Mesendoderm (in vitro differentiated cells): Measurements from ENCODE around the gene DEK.

Experiments
- DNase-seq: peaks from one replicate; pipeline ENCODE4 v3.0.0; 2013
- H2AK5ac ChIP-seq: 2 replicates; pipeline ENCODE4 v1.6.1; 2013; ENCODE audit warnings: low read length, inconsistent platforms
- H2BK120ac ChIP-seq: 2 replicates; pipeline ENCODE4 v1.6.1; 2013; ENCODE audit warnings: low read depth, mild to moderate bottlenecking, low read length, moderate library complexity, mixed read lengths
- H2BK15ac ChIP-seq: replicated peaks from 2 replicates; pipeline ENCODE4 v1.6.1; 2013; ENCODE audit warnings: low read depth, mild to moderate bottlenecking, moderate library complexity
- H2BK5ac ChIP-seq: 2 replicates; pipeline ENCODE4 v1.6.1; 2013; ENCODE audit warnings: low read length, inconsistent platforms
- H3K18ac ChIP-seq: 2 replicates; pipeline ENCODE4 v1.6.1; 2013; ENCODE audit warnings: mild to moderate bottlenecking, low read length, mixed read lengths
- H3K23ac ChIP-seq: one replicate; pipeline ENCODE4 v1.6.1; 2013; ENCODE audit warnings: low read length
- H3K27ac ChIP-seq: 2 replicates; pipeline ENCODE4 v1.5.1; 2013; ENCODE audit warnings: low read depth, mild to moderate bottlenecking, inconsistent platforms, low read length, moderate library complexity
- H3K27me3 ChIP-seq: 2 replicates; pipeline ENCODE4 v1.6.1; 2013; ENCODE audit warnings: low read length, control low read depth, mild to moderate bottlenecking, inconsistent platforms; ENCODE audit not compliant: insufficient read depth, poor library complexity
- H3K36me3 ChIP-seq: 2 replicates; pipeline ENCODE4 v1.6.1; 2013; ENCODE audit warnings: low read length, inconsistent platforms; ENCODE audit not compliant: control insufficient read depth, insufficient read depth
- H3K4ac ChIP-seq: one replicate; pipeline ENCODE4 v1.6.1; 2013; ENCODE audit warnings: low read depth, mild to moderate bottlenecking, low read length, moderate library complexity
- H3K4me1 ChIP-seq: 2 replicates; pipeline ENCODE4 v1.6.1; 2013; ENCODE audit warnings: low read depth, low read length, inconsistent platforms; ENCODE audit not compliant: control insufficient read depth
- H3K4me2 ChIP-seq: 2 replicates; pipeline ENCODE4 v1.6.1; 2013; ENCODE audit warnings: low read length
- H3K4me3 ChIP-seq: 2 replicates; pipeline ENCODE4 v1.5.1; 2013; ENCODE audit warnings: mild to moderate bottlenecking, low read length
- H3K56ac ChIP-seq: one replicate; pipeline ENCODE4 v1.6.1; 2013; ENCODE audit warnings: low read length
- H3K79me1 ChIP-seq: 2 replicates; pipeline ENCODE4 v1.6.1; 2013; ENCODE audit warnings: low read length, inconsistent platforms
- H3K79me2 ChIP-seq: 2 replicates; pipeline ENCODE4 v1.6.1; 2013; ENCODE audit warnings: mild to moderate bottlenecking, low read length; ENCODE audit not compliant: control insufficient read depth, insufficient read depth
- H3K9ac ChIP-seq: 2 replicates; pipeline ENCODE4 v1.6.1; 2013; ENCODE audit warnings: low read length, inconsistent platforms
- H4K5ac ChIP-seq: one replicate; pipeline ENCODE4 v1.6.1; 2013; ENCODE audit warnings: low read length
- H4K8ac ChIP-seq: one replicate; pipeline ENCODE4 v1.6.1; 2013; ENCODE audit warnings: low read depth, mild to moderate bottlenecking, control low read depth, low read length, moderate library complexity
- WGBS: extraction: QIAGEN DNeasy Blood & Tissue Kit; methylation state at CpG from one replicate; pipeline ENCODE4 v1.1.7; 2013; ENCODE audit warnings: low lambda C conversion rate, missing lambda C conversion rate; ENCODE audit not compliant: insufficient coverage; ENCODE audit errors: extremely low coverage; 5-methylcytosine and 5-hydroxymethylcytosine counted together

The DEK gene

DNA sequence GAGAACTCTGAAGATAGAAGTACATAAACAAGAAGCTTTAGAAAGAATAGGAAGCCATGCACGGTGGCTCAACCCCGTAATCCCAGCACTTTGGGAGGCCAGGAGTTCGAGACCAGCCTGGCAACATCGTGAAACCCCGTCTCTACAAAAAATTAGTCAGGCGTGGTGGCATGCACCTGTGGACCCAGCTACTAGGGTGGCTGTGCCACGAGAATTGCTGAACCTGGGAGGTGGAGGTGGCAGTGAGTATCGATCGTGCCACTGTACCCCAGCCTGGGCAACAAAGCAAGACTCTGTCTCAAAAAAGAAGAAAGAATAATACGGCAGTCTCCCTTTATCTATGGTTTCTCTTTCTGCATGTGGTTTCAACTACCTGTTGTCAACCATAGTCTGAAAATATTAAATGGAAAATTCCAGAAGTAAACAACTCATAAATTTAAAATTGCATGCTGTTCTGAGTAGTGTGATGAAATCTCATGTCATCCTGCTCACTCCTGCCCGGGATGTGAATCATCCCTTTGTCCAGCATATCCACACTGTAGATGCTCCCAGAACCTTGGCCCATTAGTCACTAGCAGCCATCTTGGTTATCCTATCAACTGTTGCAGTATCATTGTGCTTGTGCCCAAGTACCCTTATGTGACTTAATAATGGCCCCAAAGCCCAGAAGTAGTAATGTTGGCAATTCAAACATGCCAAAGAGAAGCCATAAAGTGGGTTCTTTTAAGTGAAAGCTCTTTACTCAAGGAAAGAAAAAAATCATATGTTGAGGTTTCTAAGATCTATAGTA lies 22.1 kb downstream of the DEK start:
- no peaks in the 10 kb centered on the region for H3K27me3 ChIP-seq
- H4K5ac ChIP-seq, result no peak overlapping the region
- H3K79me1 ChIP-seq, result peaks cover 11% of the 10 kb centered on the region
- H3K36me3 ChIP-seq, result peaks cover 4% of the 10 kb centered on the region
- H3K9ac ChIP-seq, result no peak overlapping the region
- WGBS, result no CpG with 5 or more reads among the region's 11 CpGs
- H2BK120ac ChIP-seq, result no peak overlapping the region
- peak; percentile 23 for DNase-seq
- H3K27ac ChIP-seq, result no peak overlapping the region
- no peak overlapping the region for H3K4me2 ChIP-seq
- H4K8ac ChIP-seq, result no peak overlapping the region
- H3K4me1 ChIP-seq, result no peaks in the 10 kb centered on the region
- no peak overlapping the region for H2AK5ac ChIP-seq
- H3K79me2 ChIP-seq, result peaks cover 29% of the 10 kb centered on the region
- H3K18ac ChIP-seq, result no peak overlapping the region
- H3K56ac ChIP-seq, result no peak overlapping the region
- H3K4me3 ChIP-seq, result no peak overlapping the region
- no peak overlapping the region for H3K23ac ChIP-seq
- no peak overlapping the region for H2BK15ac ChIP-seq
- H3K4ac ChIP-seq, result no peak overlapping the region
- no peak overlapping the region for H2BK5ac ChIP-seq

DNA sequence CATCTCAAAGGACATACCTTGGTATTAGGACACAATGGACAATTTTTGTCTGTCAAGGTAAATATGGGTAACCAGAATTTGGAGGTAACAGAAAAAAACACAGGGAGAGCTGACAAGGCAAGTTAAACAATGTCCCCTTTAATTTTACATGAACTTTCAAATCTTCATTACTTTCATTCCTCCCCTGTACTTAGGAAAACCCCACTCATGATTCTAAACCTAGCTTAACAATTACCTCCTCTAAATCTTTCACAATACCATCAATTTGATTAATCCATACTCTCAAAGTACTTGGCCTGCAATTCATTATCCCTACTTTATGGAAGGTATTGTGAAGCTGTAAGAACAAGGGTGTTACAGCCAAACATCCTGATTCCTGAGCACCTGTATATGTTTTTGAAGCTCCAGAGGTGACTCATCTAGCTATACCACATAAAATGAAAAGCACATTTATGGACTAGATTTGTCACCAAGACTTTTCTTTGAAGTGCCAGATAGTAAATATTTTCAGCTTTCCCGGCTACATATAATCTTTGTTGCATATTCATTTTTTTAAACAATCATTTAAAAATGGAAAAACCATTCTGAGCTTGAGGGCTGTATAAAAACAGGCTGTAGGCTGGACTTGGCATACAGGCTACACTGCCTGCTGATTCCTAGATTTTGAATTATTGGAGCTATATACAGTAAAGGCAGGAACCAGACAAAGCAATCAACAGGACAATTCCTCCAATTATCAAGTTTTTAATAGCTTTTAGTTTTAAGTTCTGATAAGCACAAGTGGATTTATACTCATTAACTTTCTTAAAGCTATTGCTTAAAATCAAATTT lies 22.9 kb downstream of the DEK start:
- no peak overlapping the region for H2BK120ac ChIP-seq
- no peak overlapping the region for H4K5ac ChIP-seq
- H3K36me3 ChIP-seq, result peaks cover 6% of the 10 kb centered on the region
- H3K9ac ChIP-seq, result no peak overlapping the region
- H3K4ac ChIP-seq, result no peak overlapping the region
- no peak overlapping the region for H3K18ac ChIP-seq
- H3K4me2 ChIP-seq, result no peak overlapping the region
- no peak overlapping the region for H4K8ac ChIP-seq
- H2BK5ac ChIP-seq, result no peak overlapping the region
- peaks cover 30% of the 10 kb centered on the region for H3K79me2 ChIP-seq
- H2BK15ac ChIP-seq, result no peak overlapping the region
- WGBS, result no CpG with 5 or more reads among the region's 1 CpG
- peaks cover 13% of the 10 kb centered on the region for H3K79me1 ChIP-seq
- H3K27ac ChIP-seq, result no peak overlapping the region
- no peak for DNase-seq
- H3K4me3 ChIP-seq, result no peak overlapping the region
- H3K4me1 ChIP-seq, result no peaks in the 10 kb centered on the region
- H3K27me3 ChIP-seq, result no peaks in the 10 kb centered on the region
- H3K56ac ChIP-seq, result no peak overlapping the region
- no peak overlapping the region for H2AK5ac ChIP-seq
- H3K23ac ChIP-seq, result no peak overlapping the region

DNA sequence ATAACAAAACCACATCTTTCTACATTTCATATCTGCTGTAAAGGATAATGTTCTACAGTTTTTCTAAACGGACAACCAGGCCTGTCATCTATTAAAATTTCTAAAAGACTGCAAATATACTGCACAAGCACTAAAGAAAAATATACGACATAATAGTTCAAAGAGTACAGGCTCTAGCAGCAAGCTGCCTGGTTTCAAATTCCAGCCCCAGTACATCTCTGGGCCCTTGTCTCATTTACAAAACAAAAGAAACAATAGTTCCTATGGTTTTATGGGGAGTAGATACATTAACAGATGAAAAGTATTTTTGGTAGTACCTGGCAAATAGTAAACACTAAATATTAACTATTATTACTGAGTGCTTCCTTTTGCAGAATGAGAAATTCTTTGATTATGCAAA lies 24.1 kb downstream of the DEK start:
- H3K9ac ChIP-seq, result no peak overlapping the region
- H2BK5ac ChIP-seq, result no peak overlapping the region
- H3K27me3 ChIP-seq, result no peaks in the 10 kb centered on the region
- H3K56ac ChIP-seq, result no peak overlapping the region
- no peak overlapping the region for H3K23ac ChIP-seq
- no peak overlapping the region for H3K27ac ChIP-seq
- H2AK5ac ChIP-seq, result no peak overlapping the region
- no peak overlapping the region for H2BK15ac ChIP-seq
- no peak overlapping the region for H3K4ac ChIP-seq
- no peak overlapping the region for H4K8ac ChIP-seq
- no peak overlapping the region for H3K4me3 ChIP-seq
- H2BK120ac ChIP-seq, result no peak overlapping the region
- H3K18ac ChIP-seq, result no peak overlapping the region
- H3K79me2 ChIP-seq, result peaks cover 29% of the 10 kb centered on the region
- no peak overlapping the region for H4K5ac ChIP-seq
- peaks cover 8% of the 10 kb centered on the region for H3K36me3 ChIP-seq
- H3K4me1 ChIP-seq, result no peaks in the 10 kb centered on the region
- no peak for DNase-seq
- peaks cover 11% of the 10 kb centered on the region for H3K79me1 ChIP-seq
- WGBS, result no CpG with 5 or more reads among the region's 2 CpGs
- no peak overlapping the region for H3K4me2 ChIP-seq

GRCh38 chr6:18237167-18237566 lies 27.2 kb downstream of the DEK start:
- H3K4me3 ChIP-seq, result no peak overlapping the region
- H3K27ac ChIP-seq, result no peak overlapping the region
- WGBS, result no CpG with 5 or more reads among the region's 1 CpG
- no peak overlapping the region for H3K9ac ChIP-seq
- H3K4me2 ChIP-seq, result no peak overlapping the region
- DNase-seq, result no peak
- H3K4me1 ChIP-seq, result no peaks in the 10 kb centered on the region
- no peak overlapping the region for H2BK15ac ChIP-seq
- no peaks in the 10 kb centered on the region for H3K27me3 ChIP-seq
- H2BK120ac ChIP-seq, result no peak overlapping the region
- H3K36me3 ChIP-seq, result peaks cover 6% of the 10 kb centered on the region
- H4K8ac ChIP-seq, result no peak overlapping the region
- no peak overlapping the region for H3K18ac ChIP-seq
- H2BK5ac ChIP-seq, result no peak overlapping the region
- no peak overlapping the region for H4K5ac ChIP-seq
- no peak overlapping the region for H3K56ac ChIP-seq
- no peak overlapping the region for H2AK5ac ChIP-seq
- no peak overlapping the region for H3K23ac ChIP-seq
- H3K4ac ChIP-seq, result no peak overlapping the region
- peaks cover 23% of the 10 kb centered on the region for H3K79me2 ChIP-seq
- peaks cover 5% of the 10 kb centered on the region for H3K79me1 ChIP-seq

- Histone ChIP-seq H3K4ac (no peak overlapping the region), H3K23ac (no peak overlapping the region), H4K8ac (no peak overlapping the region), H3K9ac (no peak overlapping the region), H3K79me2 (peaks cover 19% of the 10 kb centered on the region), H3K4me1 (no peaks in the 10 kb centered on the region), H2BK120ac (no peak overlapping the region), H3K27ac (no peak overlapping the region), H2BK15ac (no peak overlapping the region), H4K5ac (no peak overlapping the region), H3K4me3 (no peak overlapping the region), H3K4me2 (no peak overlapping the region), H3K27me3 (no peaks in the 10 kb centered on the region), H3K18ac (no peak overlapping the region), H3K56ac (no peak overlapping the region), H2AK5ac (no peak overlapping the region), H3K79me1 (peaks cover 1% of the 10 kb centered on the region), H3K36me3 (peaks cover 8% of the 10 kb centered on the region), H2BK5ac (no peak overlapping the region)
- DNase-seq, result no peak
- 100% methylated on average over 1 of the region's 3 CpGs for WGBS
These were observed 28.8 kb downstream of the DEK start for GRCh38 chr6:18235524-18235923.
